SK-N-SH (cell line): Measurements from ENCODE around the gene AK4.

Experiments used
- EP300 ChIP-seq, 2 experiments: IDR thresholded peaks; 2 replicates each; pipeline versions ENCODE4 v1.4.0 to v1.6.1; 2012; ENCODE audit warnings: borderline replicate concordance in 1 of 2, low read depth in 1 of 2, low read length in 1 of 2
- TEAD4 ChIP-seq: IDR thresholded peaks from 2 replicates; pipeline ENCODE4 v1.4.0; 2012; ENCODE audit warnings: mild to moderate bottlenecking, borderline replicate concordance; ENCODE audit not compliant: insufficient read depth

GRCh38 chr1:65277605-65278347, 129.8 kb downstream of the AK4 start:
- TF ChIP-seq EP300 (IDR thresholded peaks at IDR 0.05; ENCODE audit: borderline replicate concordance in 1 of 2, low read depth in 1 of 2, low read length in 1 of 2) (no peak), TEAD4 (no peak)
